ENCODE data around the gene SPTBN4. TPM values are rescaled to one million over a fixed set of nuclear protein-coding genes. Genes with fewer than 3 reads are reported as not detected.

Gene SPTBN4
- total RNA-seq, 4 donors from 2014 or later: 1.4 to 5.1 (median 2.3) TPM

DNA sequence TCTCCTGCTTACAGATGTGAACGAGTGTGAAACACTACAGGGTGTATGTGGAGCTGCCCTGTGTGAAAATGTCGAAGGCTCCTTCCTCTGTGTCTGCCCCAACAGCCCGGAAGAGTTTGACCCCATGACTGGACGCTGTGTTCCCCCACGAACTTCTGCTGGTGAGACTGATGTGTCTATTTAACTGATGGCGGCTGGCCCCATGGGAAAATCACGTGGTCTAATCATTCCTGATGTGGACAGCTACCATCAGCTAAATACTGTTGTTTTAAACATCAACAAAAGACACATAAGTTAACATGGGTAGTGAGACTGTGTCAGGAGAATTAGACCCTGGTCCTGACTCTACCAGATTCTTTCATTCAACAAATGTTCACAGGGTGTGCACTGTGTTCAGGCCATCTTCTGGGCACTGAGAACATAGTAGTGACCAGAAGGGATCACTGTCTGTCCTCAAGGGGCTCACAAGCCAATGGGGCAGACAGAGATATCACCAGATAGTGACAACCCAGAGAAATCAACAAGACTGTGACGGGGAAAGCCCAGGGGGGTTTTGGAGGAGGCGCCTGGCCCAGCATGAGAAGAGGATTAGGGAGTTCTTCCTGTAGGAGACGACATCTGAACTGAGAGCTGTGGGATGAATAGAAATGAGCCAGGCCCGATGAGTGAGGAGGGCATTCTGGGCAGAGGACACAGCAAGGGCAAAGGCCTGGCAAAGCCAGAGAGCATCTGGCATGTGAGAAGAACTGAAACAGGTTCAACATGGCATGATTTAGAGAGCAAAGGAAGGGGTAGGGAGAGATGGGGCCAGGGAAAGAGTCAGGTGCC, 152.7 kb downstream of the SPTBN4 start:
- TF ChIP-seq, protein P1, sequence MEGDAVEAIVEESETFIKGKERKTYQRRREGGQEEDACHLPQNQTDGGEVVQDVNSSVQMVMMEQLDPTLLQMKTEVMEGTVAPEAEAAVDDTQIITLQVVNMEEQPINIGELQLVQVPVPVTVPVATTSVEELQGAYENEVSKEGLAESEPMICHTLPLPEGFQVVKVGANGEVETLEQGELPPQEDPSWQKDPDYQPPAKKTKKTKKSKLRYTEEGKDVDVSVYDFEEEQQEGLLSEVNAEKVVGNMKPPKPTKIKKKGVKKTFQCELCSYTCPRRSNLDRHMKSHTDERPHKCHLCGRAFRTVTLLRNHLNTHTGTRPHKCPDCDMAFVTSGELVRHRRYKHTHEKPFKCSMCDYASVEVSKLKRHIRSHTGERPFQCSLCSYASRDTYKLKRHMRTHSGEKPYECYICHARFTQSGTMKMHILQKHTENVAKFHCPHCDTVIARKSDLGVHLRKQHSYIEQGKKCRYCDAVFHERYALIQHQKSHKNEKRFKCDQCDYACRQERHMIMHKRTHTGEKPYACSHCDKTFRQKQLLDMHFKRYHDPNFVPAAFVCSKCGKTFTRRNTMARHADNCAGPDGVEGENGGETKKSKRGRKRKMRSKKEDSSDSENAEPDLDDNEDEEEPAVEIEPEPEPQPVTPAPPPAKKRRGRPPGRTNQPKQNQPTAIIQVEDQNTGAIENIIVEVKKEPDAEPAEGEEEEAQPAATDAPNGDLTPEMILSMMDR (IDR thresholded peaks at IDR 0.05; ENCODE audit: low read depth): no peak

DNA sequence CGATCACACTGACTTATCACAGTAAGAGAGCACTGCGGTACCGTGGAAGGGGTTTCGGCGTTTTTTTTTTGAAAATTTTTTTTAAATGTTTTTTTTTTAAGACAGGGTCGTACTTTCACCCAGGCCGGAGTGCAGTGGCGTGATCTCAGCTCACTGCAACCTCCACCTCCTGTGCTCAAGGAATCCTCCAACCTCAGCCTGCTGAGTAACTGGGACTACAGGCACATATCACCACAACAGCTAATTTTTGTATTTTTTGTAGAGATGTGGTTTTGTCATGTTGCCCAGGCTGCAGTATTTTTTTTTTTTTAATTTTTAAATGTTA, 153.3 kb downstream of the SPTBN4 start:
- TF ChIP-seq, protein P1 (IDR thresholded peaks at IDR 0.05; ENCODE audit: low read depth): no peak

DNA sequence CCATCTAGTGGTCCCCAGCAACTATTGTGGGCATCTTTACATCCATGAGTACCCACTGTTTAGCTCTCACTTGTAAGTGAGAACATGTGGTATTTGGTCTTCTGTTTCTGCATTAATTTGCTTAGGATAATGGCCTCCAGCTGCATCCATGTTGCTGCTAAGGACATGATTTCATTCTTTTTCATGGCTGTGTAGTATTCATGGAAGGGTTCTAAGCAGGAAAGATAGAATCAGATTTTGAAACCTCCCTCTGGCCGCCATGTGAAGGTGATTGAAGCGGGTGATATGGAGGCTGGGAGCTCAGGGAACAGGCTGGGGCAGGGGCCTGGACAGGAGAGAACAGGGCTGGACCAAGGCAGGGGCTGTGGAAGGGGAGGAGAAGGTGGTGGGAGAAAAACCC, 154.5 kb downstream of the SPTBN4 start:
- TF ChIP-seq, protein P1 (IDR thresholded peaks at IDR 0.05; ENCODE audit: low read depth): no peak

DNA sequence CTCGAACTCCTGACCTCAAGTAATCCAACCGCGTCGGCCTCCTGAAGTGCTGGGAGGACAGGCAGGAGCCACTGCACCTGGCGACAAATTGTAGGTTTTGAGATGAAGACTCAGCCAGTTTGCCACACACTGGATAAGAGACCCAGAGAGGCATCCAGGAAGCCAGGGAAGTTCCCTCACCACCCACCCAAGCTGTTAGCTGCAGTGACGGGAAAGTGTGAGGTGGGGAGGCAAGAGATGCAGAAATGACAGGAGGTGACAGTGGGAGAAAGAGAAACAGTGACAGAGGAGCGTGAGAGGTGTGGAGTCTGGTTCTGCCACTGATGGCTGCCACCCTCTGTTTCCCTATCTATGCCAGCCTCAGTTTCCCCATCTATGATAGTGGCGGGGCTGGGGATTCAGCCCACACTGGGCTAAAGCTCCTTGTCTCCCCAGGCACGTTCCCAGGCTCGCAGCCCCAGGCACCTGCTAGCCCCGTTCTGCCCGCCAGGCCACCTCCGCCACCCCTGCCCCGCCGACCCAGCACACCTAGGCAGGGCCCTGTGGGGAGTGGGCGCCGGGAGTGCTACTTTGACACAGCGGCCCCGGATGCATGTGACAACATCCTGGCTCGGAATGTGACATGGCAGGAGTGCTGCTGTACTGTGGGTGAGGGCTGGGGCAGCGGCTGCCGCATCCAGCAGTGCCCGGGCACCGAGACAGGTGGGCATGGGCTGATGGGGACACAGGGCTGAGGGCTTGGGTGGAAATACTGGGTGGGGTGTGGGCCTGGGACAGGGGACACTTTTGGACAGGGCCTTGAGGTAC, 155.4 kb downstream of the SPTBN4 start:
- TF ChIP-seq, protein P1 (IDR thresholded peaks at IDR 0.05; ENCODE audit: low read depth): no peak

DNA sequence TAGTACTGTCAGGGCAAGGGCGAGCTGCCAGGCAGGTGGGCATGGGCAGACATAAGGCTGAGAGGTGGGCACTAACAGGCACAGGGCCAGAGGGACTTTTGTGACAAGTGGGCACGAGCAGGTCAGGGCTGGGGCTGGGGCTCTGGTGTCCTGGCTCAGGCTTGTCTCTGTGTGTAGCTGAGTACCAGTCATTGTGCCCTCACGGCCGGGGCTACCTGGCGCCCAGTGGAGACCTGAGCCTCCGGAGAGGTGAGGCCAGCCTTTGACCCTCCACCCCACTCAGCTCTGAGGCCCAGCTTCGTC, 155.9 kb downstream of the SPTBN4 start:
- TF ChIP-seq, protein P1 (IDR thresholded peaks at IDR 0.05; ENCODE audit: low read depth): no peak

DNA sequence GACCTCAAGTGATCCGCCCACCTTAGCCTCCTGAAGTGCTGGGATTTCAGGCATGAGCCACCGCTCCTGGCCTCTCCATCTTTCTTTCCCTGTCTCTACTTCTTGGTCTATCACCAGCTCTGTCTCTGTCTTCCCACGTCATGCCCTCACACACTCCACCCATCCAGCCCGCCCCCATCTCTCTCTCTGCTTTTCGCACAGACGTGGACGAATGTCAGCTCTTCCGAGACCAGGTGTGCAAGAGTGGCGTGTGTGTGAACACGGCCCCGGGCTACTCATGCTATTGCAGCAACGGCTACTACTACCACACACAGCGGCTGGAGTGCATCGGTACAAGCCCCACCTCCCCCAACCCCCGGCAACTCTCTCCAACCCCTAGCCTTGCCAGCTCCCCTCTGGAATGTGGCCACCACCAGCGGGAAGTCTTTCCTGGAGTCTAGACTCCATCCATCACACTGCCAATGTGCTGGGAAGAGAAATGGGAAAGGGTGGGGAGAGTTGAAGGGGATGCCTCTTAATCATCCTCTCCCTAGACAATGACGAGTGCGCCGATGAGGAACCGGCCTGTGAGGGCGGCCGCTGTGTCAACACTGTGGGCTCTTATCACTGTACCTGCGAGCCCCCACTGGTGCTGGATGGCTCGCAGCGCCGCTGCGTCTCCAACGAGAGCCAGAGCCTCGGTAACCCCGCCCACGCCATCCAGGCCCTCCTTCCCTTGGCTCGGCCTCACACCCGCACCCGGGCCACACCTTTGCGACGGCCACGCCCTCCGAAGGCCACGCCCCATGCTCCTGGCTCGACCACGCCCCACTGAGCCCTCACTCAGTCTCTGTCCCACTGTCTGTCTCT, 156.8 kb downstream of the SPTBN4 start:
- TF ChIP-seq, protein P1 (IDR thresholded peaks at IDR 0.05; ENCODE audit: low read depth): no peak

All from subcutaneous adipose tissue (tissue), 4 donors.